ENCODE results near the gene TH. TPM values are rescaled to one million over a fixed set of nuclear protein-coding genes. Genes with fewer than 3 reads are reported as not detected.
A peak's percentile ranks its signal among the peaks of the same experiment; 100 is the strongest.

TH gene
- total RNA-seq, 1 donor from 2014 or later = 0.30 TPM

GRCh38 chr11:2208691-2209369 lies 37.2 kb upstream of the TH start:
- no peak for DNase-seq

GRCh38 chr11:2207773-2208621 lies 36.4 kb upstream of the TH start:
- DNase-seq = no peak

GRCh38 chr11:2207212-2207611 lies 35.6 kb upstream of the TH start:
- no peak for DNase-seq

- DNase-seq = no peak
These were observed 34.5 kb upstream of the TH start for GRCh38 chr11:2205981-2206690.

- no peak for DNase-seq
These were observed 33.7 kb upstream of the TH start for GRCh38 chr11:2205214-2205720.

- no peak for DNase-seq
These were observed 33.0 kb upstream of the TH start for GRCh38 chr11:2204361-2205213.

GRCh38 chr11:2203440-2204259 lies 32.0 kb upstream of the TH start:
- DNase-seq = no peak

- no peak for DNase-seq
These were observed 31.4 kb upstream of the TH start for GRCh38 chr11:2202900-2203439.

- DNase-seq = no peak
These were observed 30.7 kb upstream of the TH start for GRCh38 chr11:2202071-2202899.

GRCh38 chr11:2201542-2201941 lies 29.9 kb upstream of the TH start:
- no peak for DNase-seq

GRCh38 chr11:2200957-2201519 lies 29.4 kb upstream of the TH start:
- DNase-seq = no peak

- no peak for DNase-seq
These were observed 28.9 kb upstream of the TH start for GRCh38 chr11:2200536-2200935.

GRCh38 chr11:2199466-2200341 lies 28.1 kb upstream of the TH start:
- no peak for DNase-seq

- DNase-seq = no peak
These were observed 27.2 kb upstream of the TH start for GRCh38 chr11:2198621-2199365.

- no peak for DNase-seq
These were observed 26.3 kb upstream of the TH start for GRCh38 chr11:2197771-2198520.

- DNase-seq = peak; percentile 51
These were observed 25.6 kb upstream of the TH start for GRCh38 chr11:2196970-2197770.

Measured in skin of body (tissue), 2 donors.